Fibroblast of lung (primary cell): ENCODE results near the gene PRDM13.

Experiments used
- CTCF ChIP-seq, 2 donors: IDR thresholded peaks in 1 of 2; conservative IDR thresholded peaks in 1 of 2; 1 replicate in 1 of 2; 2 replicates in 1 of 2; pipeline ENCODE4 v1.5.1; 2011 to 2012; ENCODE audit warnings: low read length in 2 of 2, control low read depth in 1 of 2, inconsistent platforms in 1 of 2, low read depth in 1 of 2, mild to moderate bottlenecking in 1 of 2
- EZH2 ChIP-seq: IDR thresholded peaks from 2 replicates; pipeline ENCODE4 v1.5.1; 2012; ENCODE audit warnings: low read length, control low read depth, mild to moderate bottlenecking; ENCODE audit errors: missing control alignments

- TF ChIP-seq CTCF (conservative IDR thresholded peaks at IDR 0.05 in 1 of 2, IDR thresholded peaks at IDR 0.05 in 1 of 2; ENCODE audit: low read depth in 1 of 2, low read length in 2 of 2) (no peak), EZH2 (no peak)
Measured at GRCh38 chr6:99573980-99574617, 32.5 kb upstream of the PRDM13 start.
